ENCODE results near the gene CYLD. TPM values are rescaled to one million over a fixed set of nuclear protein-coding genes. Genes with fewer than 3 reads are reported as not detected.

Gene CYLD
- total and polyA plus RNA-seq, 2 donors from 2014 or later, result 8.9 to 48.0 TPM

DNA sequence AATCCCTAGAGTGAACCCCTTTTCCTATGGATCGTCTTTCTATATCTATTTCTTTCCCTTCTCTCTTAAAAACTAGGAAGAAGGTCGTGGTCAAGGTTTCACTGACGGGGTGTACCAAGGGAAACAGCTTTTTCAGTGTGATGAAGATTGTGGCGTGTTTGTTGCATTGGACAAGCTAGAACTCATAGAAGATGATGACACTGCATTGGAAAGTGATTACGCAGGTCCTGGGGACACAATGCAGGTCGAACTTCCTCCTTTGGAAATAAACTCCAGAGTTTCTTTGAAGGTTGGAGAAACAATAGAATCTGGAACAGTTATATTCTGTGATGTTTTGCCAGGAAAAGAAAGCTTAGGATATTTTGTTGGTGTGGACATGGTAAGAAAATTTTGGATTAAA lies 9.6 kb downstream of the CYLD start:
- TF ChIP-seq, protein P1, sequence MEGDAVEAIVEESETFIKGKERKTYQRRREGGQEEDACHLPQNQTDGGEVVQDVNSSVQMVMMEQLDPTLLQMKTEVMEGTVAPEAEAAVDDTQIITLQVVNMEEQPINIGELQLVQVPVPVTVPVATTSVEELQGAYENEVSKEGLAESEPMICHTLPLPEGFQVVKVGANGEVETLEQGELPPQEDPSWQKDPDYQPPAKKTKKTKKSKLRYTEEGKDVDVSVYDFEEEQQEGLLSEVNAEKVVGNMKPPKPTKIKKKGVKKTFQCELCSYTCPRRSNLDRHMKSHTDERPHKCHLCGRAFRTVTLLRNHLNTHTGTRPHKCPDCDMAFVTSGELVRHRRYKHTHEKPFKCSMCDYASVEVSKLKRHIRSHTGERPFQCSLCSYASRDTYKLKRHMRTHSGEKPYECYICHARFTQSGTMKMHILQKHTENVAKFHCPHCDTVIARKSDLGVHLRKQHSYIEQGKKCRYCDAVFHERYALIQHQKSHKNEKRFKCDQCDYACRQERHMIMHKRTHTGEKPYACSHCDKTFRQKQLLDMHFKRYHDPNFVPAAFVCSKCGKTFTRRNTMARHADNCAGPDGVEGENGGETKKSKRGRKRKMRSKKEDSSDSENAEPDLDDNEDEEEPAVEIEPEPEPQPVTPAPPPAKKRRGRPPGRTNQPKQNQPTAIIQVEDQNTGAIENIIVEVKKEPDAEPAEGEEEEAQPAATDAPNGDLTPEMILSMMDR (IDR thresholded peaks at IDR 0.05; ENCODE audit: borderline replicate concordance, extremely low read depth, insufficient read depth), result no peak
- H3K27ac ChIP-seq (ENCODE audit: low read depth in 2 of 2, low read length in 2 of 2), result no peak overlapping the region
- FAIRE-seq, result no peak

GRCh38 chr16:50752471-50753235 lies 10.8 kb downstream of the CYLD start:
- no peaks in the 10 kb centered on the region for H3K27me3 ChIP-seq (ENCODE audit: control insufficient read depth, insufficient read depth, low read length)
- no peaks in the 10 kb centered on the region for H3K9me3 ChIP-seq (ENCODE audit: control insufficient read depth in 2 of 3, insufficient read depth in 1 of 3, low read length in 3 of 3)
- H3K9ac ChIP-seq (ENCODE audit: low read length in 3 of 3), result no peak overlapping the region
- intact Hi-C loops (cut with DNase I), result no loop called here
- H3K36me3 ChIP-seq (ENCODE audit: control insufficient read depth in 2 of 3, insufficient read depth in 3 of 3, low read length in 3 of 3), result peaks cover 0 to 7% (median 6%) of the 10 kb centered on the region in 3 donors
- no peak for FAIRE-seq
- DNase-seq, result no peak
- no peak overlapping the region for H3K27ac ChIP-seq (ENCODE audit: low read depth in 2 of 2, low read length in 2 of 2)
- TF ChIP-seq, protein P1 (IDR thresholded peaks at IDR 0.05; ENCODE audit: borderline replicate concordance, extremely low read depth, insufficient read depth), result no peak
- H3K4me1 ChIP-seq (ENCODE audit: control insufficient read depth in 2 of 3, insufficient read depth in 2 of 3, low read depth in 1 of 3, low read length in 3 of 3), result no peaks in the 10 kb centered on the region
- no peak overlapping the region for H3K4me3 ChIP-seq (ENCODE audit: low read length in 3 of 3)

More for the DNA sequence above, 9.6 kb downstream of the CYLD start:
- no peaks in the 10 kb centered on the region for H3K9me3 ChIP-seq (ENCODE audit: control insufficient read depth in 2 of 3, insufficient read depth in 1 of 3, low read length in 3 of 3)
- no peak overlapping the region for H3K9ac ChIP-seq (ENCODE audit: low read length in 3 of 3)
- no peak overlapping the region for H3K4me3 ChIP-seq (ENCODE audit: low read length in 3 of 3)
- H3K4me1 ChIP-seq (ENCODE audit: control insufficient read depth in 2 of 3, insufficient read depth in 2 of 3, low read depth in 1 of 3, low read length in 3 of 3), result no peaks in the 10 kb centered on the region
- H3K27me3 ChIP-seq (ENCODE audit: control insufficient read depth, insufficient read depth, low read length), result no peaks in the 10 kb centered on the region
- intact Hi-C loops (cut with DNase I), result no loop called here
- DNase-seq, result no peak
- H3K36me3 ChIP-seq (ENCODE audit: control insufficient read depth in 2 of 3, insufficient read depth in 3 of 3, low read length in 3 of 3), result peaks cover 0 to 7% (median 6%) of the 10 kb centered on the region in 3 donors

- Histone ChIP-seq H3K36me3 (ENCODE audit: control insufficient read depth in 2 of 3, insufficient read depth in 3 of 3, low read length in 3 of 3) (peaks cover 0 to 6% (median 4%) of the 10 kb centered on the region in 3 donors), H3K27ac (ENCODE audit: low read depth in 2 of 2, low read length in 2 of 2) (no peak overlapping the region), H3K27me3 (ENCODE audit: control insufficient read depth, insufficient read depth, low read length) (no peaks in the 10 kb centered on the region), H3K4me1 (ENCODE audit: control insufficient read depth in 2 of 3, insufficient read depth in 2 of 3, low read depth in 1 of 3, low read length in 3 of 3) (no peaks in the 10 kb centered on the region), H3K4me3 (ENCODE audit: low read length in 3 of 3) (no peak overlapping the region), H3K9ac (ENCODE audit: low read length in 3 of 3) (no peak overlapping the region), H3K9me3 (ENCODE audit: control insufficient read depth in 2 of 3, insufficient read depth in 1 of 3, low read length in 3 of 3) (no peaks in the 10 kb centered on the region)
- FAIRE-seq (no peak), DNase-seq (no peak)
- TF ChIP-seq, protein P1 (IDR thresholded peaks at IDR 0.05; ENCODE audit: borderline replicate concordance, extremely low read depth, insufficient read depth), result no peak
- intact Hi-C loops (cut with DNase I), result no loop called here
Measured at GRCh38 chr16:50756473-50756872, 14.6 kb downstream of the CYLD start.
